ENCODE results near the gene ACR.
A peak's percentile ranks its signal among the peaks of the same experiment; 100 is the strongest.

Gene ACR

DNA sequence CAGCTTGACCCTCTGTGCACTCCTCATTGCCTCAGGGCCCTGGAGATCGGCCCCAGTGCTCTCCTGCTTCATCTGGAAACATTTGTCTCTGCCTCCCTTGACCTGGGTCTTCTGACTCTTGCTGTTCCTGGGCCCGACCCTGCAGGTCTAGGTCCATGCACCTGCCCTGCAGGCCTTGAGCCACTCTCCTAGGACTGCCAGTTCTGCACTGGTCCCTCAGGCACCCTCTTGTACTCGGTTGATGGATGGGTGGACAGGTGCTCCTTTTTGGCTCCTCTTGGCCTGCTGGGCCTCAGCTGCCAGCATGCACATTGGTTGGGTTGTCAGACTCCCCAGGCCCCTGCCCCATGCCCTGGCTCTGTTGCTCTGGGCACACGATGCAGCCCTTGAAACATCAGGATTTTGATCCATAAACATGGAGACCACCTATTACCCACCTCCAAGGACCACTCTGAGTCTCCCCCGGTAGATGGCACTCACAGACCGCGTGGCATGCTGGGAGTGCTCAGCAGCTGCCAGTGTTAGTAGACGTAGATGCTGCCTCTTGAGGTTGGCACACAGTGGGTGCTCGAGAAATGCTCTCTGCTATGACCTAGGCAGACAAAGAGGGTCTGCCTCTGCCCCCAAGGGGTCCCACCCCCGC lies 20.2 kb upstream of the ACR start:
- DNase-seq: no peak

DNA sequence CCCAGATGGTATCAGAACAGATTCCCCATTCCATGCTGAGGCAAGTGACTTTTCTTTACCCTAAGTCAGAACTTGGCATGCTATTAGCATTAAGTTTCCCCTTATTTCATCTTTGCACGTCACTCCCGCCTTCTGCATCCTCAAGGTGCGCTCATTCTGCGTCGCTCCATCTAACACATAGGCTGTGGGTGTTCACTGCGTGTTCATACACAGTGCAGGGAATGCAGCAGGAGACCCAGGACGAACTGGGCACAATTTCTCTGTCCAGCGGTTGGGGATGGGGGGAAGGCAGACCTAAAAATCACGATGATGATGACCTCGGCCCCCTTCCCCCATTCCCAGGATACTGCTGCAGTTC lies 19.7 kb upstream of the ACR start:
- DNase-seq: no peak

DNA sequence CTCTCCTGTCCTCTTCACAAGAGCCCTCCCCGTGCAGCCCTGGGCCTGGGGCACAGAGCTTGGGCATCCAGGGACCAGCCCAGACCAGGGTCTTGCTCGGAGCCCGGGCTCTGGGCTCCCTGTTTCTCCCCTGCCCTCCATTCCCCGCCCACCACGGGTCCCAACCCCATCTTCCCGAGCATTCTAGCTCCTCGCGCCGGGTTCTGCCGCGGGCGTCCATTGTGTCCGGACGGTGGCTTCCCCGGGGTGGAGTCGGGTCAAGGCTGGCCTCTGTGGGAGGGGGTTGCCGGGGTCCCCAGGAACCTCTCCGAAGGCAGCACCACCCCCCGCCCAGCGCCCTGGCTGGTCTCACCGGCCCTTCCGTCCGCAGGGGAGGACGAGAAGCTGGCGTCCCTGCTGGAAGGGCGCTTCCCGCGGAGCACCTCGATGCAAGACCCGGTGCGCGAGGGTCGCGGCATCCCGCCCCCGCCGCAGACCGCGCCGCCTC lies 18.1 kb upstream of the ACR start:
- DNase-seq: no peak

DNA sequence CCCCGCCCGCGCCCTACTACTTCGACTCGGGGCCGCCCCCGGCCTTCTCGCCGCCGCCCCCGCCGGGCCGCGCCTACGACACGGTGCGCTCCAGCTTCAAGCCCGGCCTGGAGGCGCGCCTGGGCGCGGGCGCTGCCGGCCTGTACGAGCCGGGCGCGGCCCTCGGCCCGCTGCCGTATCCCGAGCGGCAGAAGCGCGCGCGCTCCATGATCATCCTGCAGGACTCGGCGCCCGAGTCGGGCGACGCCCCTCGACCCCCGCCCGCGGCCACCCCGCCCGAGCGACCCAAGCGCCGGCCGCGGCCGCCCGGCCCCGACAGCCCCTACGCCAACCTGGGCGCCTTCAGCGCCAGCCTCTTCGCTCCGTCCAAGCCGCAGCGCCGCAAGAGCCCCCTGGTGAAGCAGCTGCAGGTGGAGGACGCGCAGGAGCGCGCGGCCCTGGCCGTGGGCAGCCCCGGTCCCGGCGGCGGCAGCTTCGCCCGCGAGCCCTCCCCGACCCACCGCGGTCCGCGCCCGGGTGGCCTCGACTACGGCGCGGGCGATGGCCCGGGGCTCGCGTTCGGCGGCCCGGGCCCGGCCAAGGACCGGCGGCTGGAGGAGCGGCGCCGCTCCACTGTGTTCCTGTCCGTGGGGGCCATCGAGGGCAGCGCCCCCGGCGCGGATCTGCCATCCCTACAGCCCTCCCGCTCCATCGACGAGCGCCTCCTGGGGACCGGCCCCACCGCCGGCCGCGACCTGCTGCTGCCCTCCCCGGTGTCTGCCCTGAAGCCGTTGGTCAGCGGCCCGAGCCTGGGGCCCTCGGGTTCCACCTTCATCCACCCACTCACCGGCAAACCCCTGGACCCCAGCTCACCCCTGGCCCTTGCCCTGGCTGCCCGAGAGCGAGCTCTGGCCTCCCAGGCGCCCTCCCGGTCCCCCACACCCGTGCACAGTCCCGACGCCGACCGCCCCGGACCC lies 17.4 kb upstream of the ACR start:
- DNase-seq: no peak

DNA sequence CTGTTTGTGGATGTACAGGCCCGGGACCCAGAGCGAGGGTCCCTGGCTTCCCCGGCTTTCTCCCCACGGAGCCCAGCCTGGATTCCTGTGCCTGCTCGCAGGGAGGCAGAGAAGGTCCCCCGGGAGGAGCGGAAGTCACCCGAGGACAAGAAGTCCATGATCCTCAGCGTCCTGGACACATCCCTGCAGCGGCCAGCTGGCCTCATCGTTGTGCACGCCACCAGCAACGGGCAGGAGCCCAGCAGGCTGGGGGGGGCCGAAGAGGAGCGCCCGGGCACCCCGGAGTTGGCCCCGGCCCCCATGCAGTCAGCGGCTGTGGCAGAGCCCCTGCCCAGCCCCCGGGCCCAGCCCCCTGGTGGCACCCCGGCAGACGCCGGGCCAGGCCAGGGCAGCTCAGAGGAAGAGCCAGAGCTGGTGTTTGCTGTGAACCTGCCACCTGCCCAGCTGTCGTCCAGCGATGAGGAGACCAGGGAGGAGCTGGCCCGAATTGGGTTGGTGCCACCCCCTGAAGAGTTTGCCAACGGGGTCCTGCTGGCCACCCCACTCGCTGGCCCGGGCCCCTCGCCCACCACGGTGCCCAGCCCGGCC lies 16.7 kb upstream of the ACR start:
- no peak for DNase-seq

DNA sequence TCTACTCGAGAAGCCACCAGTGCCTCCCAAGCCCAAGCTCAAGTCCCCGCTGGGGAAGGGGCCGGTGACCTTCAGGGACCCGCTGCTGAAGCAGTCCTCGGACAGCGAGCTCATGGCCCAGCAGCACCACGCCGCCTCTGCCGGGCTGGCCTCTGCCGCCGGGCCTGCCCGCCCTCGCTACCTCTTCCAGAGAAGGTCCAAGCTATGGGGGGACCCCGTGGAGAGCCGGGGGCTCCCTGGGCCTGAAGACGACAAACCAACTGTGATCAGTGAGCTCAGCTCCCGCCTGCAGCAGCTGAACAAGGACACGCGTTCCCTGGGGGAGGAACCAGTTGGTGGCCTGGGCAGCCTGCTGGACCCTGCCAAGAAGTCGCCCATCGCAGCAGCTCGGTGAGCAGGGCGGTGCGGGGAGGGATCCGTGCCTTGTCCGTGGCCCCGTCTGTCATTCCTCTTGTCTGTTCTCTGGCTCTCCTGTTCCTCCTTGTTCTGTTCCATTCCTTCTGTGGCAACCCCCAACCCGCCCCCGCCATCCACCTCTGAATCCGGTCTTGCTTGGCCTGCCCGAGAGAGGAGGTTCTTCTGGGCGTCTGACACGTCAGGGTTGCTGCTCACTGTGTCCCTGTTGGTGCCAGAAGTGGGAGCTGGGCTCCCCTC lies 15.8 kb upstream of the ACR start:
- no peak for DNase-seq

DNA sequence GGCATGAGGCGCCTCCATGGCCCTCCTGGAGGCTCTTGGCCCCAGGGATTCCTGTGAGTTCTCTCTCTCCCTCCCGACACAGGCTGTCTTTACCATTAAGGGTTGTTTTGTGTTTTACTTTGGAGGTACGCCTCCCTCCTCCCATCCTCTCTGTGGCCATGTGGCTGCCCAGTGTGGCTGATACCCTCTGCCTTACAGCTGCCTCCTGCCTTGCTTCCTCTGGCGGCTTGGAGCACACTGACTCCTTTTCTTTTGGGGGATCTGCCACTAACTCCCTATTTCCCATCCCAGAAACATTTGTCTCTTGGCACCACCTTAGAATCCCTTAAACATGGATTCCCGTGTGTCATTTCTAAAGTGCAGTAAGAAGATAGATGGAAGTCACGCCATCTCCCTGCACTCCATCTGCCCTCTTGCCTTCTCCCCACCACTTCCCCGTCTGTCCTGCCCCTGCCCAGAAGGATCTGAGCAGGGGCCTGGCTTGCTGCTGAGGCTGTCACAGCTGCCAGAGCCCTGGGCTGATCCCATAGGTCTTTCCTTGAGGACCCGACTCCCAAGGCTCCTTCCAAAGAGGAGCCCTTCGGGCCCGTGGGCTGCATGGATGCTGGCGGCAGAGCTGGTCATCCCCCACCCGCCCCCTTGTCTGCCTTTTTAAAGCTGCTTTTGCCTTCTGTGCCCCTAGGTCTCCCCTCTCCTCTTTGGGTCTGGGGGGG lies 15.1 kb upstream of the ACR start:
- DNase-seq: no peak

DNA sequence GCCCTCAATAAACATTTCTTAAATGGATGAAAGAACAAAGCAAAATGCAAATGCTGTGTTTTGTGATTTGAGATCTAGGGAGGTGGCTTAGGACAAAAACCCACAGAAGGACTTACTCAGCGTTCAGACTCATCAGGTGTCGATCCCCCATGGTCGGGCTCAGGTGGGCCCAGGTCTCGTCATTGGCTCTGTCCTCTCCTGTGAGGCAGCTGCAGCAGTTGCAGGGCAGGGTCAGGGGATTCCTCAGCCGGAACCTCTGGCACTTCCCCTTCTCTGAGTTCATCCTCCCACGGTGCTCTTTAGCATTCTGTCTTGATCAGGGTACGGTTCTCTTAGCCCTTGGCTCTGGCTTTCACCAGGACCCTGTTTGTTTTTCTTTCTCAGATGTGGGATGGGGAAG lies 14.0 kb upstream of the ACR start:
- no peak for DNase-seq

DNA sequence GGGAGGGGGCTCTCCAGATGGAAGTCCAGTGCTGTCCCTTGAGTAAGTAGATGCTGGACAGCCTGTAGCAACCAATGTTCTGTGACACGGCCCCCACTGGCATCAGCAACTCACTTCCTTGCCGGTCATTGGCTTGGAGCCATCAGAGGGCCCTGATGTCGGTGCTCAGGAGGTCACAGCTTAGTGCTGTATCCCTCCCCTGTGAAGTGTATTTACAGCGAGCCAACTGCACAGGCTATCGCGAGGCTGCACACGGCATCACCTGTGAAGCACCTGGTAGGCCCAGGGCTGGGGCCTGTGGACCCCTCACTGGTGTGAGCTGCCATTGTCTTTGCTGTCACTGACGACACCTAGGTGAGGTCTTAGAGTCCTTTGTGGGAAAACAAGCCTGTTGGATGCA lies 13.4 kb upstream of the ACR start:
- DNase-seq: no peak

DNA sequence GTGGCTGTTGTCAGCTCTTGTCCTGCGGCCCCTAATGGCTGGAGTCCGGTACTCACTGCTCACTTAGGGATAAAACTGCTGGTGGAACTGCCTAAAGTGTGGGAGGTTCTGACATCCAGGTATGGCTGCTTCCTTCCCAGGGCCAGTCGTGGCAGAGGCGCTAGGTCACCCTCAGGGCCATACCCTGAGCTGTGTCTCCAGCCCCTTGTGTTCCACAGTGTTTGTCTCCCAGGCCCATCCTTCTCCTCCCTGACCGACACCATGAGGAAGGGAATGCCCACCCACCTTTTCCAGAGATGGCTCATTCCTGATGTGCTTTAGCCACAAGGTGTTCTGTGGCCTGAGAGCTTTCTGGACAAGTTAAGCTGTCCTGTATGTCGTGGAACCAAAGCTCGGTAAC lies 12.4 kb upstream of the ACR start:
- DNase-seq: no peak

DNA sequence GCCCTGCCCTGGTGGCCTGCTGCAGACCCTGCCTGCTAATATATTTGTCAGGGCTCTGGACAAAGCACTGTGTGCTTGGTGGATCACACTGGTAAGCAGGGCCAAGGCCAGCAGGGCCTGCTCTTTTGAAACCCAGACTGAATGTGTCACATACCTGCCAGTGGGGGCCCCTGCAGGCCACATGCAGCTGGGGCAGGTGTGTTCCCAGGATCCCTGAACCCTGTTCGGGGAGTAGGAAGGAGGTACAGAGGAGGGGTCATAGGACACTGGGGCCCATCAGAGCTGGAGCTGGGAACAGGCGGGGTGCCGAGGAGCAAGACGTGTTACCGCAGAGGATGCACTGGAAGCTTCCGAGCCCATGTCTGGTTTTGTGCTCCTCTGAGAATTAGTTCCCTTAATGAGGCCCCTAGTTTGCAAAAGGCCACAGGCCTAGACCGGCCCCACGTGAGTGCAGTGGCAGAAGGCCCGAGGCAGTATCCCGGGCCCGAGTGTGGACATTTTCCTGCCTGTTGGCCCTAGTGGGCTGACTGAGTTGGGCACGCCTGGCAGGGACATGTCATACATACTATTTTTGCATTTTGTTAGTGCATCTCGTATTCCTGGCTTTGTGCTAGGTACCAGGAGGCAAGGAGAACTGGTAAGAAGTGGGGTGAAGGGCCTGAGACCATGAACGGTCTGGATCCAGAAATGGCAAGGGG lies 11.2 kb upstream of the ACR start:
- no peak for DNase-seq

DNA sequence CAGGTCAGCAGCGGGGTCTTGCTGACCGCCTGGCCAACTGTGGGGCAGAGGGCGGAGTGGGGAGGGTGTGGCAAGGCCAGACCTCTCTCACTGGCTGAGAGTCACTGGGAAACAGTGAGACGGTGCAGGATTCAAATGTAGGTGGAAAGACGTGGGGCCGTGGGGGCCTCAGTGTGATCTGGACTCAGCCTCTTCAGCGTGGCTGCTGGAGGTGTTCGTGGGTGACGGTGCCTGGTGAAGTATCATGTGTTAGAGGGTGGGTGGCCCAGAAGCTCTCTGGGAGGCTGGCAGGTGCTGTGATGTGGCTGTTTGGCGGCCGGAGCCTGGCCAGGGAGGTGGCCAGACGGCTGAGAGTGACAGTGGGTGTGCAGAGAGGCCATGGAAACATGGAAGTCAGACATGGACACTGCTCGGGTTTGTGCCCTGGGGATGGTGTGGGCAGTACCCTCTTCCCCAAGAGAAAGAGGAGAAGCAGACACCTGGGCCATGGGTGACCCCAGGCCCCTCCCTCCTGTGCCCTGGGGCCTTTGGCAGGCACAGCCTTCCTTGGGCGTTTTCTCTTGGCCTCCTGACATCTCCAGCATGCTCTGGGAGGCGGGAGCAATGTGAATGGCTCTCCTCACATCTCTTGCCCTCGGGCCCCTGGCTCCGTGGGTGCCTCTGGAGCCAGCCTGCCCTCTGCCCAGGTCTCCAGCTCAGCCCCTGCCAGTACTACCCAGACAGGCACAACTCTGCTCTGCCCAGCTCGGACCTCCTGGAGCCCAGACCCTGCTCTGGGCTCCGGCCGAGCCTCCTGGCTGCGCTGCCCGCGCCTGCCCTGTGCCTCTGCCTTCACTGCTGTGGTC lies 10.1 kb upstream of the ACR start:
- DNase-seq: no peak

DNA sequence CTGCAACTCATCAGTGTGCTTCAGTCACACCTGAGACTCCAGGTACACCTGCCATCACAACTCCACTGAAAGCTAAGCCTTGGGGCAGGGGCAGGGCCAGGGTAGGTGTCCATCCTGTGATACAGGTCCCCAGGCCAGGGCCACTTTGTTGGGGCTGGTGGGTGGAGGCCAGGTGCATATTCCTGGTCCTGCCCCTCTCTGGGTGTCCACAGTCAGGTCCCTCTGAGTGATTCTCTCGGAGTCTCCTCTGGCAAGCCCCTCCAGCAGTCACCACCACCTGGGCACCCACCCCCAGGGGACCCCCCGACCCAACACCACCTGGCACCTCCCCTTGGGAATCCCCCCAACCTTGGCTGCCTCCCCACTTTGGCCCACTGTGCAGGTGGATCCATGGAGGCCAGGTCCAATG lies 9.5 kb upstream of the ACR start:
- no peak for DNase-seq

DNA sequence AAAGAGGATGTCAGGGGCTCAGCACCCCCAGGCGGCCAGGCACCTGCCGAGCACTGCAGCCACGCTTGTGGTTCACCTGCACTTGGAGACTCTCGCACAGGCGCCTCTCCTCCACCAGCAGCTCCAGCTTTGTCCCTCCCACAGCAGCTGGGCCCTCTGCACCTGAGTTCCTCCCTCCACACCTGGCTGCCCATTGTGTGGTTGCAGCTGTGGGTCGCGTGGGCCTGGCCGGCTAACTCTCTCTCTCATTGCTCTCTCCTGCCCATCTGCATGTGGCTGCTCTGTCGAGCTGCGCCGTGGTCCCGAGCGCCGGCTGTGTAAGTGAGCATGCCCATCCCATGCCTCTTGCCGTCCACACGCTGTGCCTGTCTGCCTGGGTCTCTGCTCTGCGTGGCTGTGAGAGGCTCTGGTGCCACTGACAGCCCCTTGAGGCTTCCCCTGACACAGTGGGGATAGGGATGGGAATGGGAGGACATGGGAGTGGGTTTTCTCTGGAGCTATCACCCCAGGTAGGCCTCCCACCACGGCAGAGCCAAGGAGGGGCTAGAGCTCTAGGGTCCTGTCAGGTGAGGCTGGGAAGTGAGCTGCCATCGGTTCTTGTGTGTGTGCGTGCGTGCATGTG lies 8.5 kb upstream of the ACR start:
- DNase-seq: no peak

DNA sequence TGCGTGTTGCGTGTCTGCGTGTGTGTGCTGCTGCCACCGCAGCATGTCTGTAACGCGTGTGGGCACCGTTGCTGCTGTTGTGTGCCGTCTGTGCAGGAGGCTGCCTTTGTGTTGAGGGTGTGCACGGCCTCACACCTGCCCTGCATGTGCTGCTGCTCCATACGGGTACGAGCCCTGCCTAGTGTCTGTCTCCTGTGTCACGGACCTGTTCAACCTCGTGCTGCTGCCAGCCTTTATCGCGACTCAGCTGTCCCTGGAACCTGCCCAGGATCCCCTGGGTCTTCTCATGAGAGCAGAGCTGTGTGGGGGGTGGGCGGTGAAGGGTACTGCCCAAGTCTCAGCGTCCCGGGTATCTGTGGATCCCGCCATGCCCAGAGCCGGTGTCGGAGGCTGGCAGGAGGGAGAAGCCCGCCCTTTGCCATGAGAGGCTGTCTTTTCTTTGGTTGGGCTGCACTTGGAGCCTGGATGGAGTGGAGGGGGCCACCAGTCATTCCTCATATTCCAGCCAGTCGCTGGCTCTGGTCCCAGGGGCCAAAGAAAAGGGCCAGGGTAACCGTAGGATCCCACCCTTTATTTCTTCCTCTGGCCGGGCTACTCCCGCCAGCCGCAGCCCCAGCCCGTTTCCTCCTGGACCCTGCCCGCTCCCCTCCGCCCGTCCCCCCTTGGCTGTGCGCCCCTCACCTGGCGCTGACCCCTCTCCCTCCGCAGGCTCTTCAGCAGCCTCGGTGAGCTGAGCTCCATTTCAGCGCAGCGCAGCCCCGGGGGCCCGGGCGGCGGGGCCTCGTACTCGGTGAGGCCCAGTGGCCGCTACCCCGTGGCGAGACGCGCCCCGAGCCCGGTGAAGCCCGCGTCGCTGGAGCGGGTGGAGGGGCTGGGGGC lies 7.8 kb upstream of the ACR start:
- DNase-seq: no peak

DNA sequence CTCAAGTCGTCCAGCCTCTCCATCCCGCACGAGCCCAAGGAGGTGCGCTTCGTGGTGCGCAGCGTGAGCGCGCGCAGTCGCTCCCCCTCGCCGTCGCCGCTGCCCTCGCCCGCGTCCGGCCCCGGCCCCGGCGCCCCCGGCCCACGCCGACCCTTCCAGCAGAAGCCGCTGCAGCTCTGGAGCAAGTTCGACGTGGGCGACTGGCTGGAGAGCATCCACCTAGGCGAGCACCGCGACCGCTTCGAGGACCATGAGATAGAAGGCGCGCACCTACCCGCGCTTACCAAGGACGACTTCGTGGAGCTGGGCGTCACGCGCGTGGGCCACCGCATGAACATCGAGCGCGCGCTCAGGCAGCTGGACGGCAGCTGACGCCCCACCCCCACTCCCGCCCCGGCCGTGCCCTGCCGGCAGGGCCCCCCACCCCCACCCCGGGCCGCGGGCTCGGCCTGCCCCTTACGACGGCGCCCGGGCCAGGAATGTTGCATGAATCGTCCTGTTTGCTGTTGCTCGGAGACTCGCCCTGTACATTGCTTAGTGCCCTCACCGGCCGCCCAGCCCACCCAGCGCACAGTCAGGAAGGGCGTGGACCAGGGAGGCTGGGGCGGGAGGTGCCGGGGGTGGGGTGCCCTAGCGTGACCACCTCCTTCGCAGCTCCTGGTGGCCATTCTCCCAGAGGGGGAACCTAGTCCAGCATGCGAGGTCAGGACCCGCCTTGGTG lies 6.9 kb upstream of the ACR start:
- DNase-seq: no peak

DNA sequence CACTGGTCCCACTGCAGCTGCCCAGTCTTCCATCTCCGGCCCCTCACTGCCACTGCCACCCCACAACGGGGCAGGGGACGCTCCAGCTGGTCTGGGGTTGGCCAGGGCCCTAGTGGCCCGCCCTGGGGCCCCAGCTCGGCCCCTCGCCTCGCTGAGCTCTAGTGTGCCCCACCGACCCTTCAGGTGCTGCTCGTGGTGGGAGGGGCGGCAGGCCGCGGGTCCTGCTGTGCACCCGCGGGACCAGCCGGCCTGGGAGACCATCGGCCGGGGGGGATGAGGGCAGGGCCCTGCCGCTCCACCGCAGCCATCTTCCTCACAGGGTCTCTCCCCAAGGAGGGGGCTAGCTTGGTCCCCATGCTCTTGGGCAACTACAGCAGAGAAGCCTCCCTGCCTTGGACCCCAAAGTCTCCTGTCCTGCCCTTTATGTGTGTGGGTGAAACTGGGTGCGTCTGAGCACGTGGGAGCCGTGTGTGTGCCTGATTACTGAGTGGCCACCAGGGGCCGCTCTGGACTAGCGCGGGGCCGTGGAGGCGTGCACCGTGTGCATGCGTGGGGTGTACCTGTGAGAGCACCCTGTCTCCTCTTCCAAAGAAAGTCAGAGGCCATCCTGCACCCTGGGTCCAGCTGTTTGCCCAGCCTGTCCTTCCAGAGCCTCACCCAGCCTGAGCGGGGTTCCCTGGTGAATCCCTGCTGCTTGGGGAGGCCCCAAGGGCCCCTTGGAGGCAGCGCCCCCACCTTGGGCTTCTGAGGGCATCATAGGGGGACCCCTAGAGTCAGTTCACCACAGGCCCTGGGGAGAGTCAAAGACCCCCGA lies 6.0 kb upstream of the ACR start:
- DNase-seq: peak; percentile 40

DNA sequence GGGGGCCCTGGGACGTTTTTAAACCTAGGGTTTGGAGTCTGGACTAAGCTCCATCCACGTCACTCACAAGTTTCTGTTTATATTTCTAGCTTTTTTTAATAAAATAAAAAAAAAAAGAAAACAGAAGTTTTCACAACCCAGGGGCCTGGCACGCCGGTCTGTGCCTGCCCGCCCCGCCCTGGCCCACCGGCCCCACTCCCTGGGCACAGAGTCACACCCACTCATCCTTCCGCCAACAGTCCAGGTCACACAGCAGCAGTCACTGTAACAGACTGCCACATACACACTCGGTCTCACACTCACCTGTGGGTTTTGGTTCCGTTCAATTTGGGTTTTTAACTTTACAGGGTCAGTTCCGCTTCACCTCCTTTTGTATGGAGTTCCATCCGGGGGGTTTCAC lies 5.3 kb upstream of the ACR start:
- DNase-seq: no peak
